Myocyte (in vitro differentiated cells): ENCODE data around the gene RAD51B. TPM values are rescaled to one million over a fixed set of nuclear protein-coding genes. Genes with fewer than 3 reads are reported as not detected.
"Not testable (repeated sequence)": the region's sequence is repeated elsewhere in the genome, so short reads cannot be mapped to it uniquely, and the experiment has no call there.

Source experiments
- DNase-seq: peaks from one replicate; pipeline ENCODE4 v3.0.0-alpha.2; 2012; ENCODE audit warnings: low read depth
- total RNA-seq: library from RNA; depleted of rRNA; stranded (reverse); fragments of >200 nt; gene quantifications from 2 replicates; pipeline ENCODE4 v1.2.3, GENCODE V29; 2014

The RAD51B gene
- total RNA-seq, 1 donor from 2014 or later, result 70.0 TPM

DNA sequence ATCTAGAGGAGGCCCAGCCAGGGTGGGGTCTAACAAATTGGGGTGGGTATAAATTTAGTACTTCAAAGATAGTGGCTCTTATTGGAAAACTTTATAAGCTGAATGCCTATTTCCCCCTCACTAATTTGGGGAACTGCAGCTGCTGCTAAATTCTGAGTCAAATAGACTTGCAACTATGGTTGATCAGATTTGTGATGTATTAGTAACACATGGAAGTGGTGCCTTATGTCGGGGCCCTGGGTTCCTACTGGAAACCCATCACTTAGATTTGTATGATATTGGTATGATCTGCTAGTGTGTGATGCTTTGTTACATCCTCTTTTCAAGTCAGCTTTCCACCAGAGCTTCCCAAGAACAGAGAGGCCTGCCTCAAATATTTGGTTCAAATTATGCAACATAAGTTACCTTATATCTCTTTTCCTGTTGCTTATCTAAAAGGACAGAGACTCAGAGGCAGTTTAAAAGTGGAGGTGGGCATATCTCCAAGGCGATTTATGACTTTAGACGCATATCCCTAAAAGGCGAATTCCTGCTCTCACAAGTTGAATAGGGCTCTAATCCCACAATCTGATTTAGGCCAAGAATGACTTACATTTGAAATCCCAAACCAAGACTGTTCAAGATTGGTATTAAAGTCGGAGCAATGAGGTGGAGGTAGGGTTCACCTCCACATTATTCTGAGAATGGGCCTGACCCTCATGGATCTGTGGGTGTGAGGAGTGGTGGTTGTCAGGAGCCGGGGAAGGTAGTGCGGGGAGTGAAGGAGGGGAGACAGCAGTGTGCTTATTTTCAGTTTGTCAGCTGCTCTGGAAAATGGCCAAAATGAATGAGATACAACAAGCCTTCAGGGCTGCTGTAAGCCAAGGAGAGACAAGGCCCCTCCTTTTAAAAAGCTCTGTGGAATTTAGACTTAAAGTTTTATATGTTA, 425.8 kb downstream of the RAD51B start:
- peak; percentile 96 for DNase-seq

DNA sequence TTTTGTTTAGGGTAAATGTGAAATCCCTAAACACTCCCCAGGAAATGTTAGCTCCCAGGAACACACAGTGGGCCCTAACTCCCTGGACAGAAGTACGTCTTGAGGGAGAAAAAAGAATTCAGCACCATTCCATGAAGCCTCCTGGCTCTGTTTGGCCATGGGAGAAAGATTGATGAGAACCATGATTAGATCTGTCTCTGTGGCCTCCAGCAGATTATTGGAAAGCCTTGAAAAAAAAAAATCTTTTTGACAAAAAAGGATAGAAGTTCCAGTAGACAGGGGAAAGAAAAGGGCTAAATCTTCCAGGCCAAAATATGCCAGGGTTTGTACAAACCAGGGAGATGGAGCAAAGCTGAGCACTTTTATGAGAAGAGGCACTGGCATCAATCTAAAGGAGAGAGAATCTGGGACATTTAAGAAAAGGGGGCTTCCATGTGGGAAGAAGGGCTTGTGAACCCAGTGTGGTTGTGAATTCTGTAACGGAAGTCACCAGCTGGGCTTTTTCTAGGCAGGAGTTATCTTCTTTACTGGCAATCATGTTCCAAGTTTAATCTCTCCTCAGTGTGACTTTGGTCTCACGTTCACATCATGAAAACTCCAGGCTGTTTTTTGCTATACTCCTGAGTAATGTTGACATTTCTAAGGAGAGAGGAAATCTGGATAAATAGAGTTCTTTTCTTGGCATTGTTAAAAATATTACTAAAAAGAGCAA, 426.7 kb downstream of the RAD51B start:
- peak; percentile 50 for DNase-seq

DNA sequence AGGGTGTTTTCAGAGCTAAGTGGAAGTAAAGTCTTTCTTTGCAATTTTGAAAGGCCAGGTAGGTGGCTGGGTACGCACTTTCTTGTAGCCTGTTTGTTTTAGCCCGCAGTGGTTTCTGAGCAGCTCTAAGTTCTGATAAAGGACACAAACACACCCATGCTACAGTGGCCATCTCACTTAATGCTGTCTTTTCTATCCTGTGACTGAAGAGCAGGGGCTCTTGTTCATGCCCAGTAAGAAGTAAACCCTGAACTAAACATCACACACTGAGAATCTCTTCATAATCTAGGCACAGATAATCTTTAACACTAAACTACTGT, 427.2 kb downstream of the RAD51B start:
- no peak for DNase-seq

DNA sequence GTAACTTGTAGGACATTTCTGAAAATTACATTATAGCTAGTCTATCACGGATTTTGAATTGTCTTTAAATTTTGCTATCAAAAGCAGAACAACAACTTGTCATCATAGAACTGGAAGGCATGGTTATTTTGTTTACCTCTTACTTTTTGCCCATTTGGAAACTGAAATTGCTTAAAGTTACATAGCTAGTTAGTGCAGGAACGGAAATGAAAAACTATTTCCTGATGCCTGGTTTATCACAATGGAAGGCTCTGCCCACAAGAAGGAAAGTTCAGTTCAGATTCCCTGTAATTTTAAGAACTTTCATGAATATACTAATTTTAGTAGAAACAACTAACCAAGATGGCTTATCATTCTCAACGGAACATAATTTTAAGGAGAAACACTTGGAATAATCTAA, 427.7 kb downstream of the RAD51B start:
- DNase-seq, result no peak

DNA sequence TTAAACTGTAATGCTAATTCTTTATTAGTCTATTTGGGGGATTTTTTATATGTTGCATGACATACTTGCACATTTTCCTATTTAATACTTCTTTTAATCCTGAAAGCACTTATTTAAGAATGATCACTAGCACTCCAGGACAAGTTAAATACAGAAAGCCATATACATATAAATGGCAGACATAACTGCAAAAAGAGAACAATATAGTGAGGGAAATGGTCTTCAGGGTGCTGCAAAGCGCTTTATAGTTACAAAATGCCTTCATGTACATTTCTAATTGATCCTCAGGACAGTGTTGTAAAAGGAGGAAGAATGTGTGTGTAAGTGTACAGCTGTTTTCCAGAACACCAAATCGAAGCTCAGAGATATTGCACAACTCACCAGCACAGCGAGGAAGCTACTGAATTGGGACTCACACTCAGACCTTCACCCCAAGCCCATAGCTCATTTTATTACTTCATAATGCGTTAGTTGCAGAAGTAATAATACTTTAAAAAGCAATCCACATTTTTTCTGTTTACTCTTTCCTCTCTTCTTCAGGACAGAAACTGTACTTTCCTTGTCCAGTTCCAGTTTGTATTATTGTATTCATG, 428.2 kb downstream of the RAD51B start:
- DNase-seq, result no peak

DNA sequence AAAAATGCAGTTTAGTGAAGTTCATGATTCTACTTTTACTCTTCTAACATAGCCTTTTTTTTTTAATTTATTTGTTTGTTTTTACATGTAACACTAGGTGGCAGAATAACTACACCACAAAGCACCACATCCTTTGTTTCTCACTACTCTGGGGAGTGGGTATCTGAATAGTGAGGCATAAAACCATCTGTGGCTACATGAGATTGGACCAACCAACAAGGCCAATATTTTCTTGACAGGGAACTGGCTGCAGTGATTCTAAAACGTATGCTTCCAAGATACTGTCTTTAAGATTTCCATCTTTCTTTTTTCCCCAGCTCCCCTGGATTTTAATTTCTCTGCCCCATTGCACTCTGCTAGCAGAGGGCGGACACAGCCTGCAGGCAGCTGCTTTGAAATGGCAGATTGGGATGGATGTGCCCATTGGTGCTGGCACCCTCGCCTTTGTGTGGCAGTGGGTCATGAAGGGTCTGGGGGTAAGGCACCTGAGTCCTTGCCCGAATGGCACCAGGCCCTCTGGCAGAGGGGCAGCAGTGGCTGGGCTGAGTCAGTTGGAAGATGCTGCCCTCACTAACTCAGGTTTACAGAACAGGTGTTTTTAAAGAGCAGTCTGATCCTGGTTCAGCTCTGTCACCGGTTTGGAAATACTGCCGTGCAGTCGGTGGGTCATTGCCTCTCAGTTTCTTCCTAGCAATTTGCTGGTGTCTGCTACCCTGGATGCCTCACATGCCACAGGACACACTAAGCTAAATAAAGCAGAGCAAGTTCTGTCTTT, 429.1 kb downstream of the RAD51B start:
- DNase-seq, result peak; percentile 88

DNA sequence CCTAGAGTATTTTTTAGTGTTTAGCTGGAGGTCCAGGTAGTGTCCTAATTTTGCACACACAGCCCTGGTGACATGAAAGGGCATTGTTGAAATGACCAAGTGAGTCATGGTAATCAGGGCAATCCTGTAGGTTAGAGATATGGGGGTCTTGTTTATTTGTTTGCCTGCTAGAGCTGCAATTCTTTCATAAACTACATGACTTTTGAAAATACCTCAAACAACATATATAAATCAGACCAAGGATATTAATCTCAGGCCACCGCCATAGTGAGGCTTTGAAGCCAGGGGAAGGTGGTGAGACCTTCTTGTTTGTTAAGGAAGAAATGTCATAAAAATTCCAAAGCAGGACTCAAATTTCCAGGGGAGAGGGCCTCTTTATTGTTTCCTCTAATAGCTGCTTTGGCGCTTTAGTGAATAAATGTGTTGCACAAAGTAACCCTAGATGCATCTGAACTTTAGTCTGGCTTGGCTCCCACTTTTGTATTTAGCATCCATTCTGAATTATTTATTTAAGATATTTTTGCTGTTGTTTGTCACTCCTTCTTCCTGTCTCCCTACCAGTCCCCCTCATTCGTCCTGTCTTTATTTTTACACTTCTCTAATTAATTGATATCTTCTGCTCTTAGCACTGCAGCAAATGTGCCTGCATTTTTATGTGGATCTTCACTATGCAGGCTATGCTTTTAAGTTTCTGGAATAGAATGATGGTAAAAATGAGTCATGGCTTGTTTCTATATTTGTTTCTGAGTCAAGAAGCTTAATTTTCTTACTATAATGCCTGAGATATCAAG, 430.3 kb downstream of the RAD51B start:
- peak; percentile 60 for DNase-seq

DNA sequence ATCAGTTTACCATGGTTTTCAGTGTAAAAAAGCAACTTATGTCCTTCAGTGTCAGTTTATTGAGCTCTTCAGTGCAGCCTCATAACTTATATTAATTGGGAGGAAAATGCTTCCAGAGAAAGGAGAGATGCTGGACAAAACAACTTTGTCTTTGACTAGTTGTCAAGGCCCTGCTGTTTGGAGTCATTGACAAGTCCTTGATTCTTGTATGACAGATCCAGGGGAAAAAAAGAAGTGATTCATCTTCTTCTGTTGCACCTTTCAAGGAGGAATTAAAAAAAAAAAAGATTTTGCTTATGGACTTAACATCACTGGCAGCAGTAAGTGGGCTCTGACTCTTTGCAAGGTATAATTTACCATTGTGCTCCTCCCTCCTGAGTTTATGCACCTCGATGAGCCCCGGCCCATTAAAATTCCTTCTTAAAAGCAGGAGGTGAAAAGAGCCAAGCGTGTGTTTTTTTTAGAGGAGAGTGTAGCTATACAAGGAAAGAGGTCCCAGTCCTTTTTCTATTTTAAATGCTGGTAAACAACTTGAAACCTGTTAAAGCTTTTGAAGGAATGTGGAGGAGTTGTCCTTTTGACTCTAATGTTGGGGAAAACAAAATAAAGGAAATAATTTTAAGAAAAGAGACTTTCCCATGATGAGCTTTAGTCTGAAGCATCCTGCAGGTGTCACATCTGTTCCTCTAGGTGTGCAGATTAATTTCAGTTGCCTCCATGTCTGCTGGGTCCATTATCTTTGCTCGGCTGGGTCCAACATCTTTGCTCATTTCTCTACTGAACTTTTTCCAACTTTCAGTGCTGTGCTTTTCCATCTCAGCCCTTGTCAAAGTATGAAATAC, 431.6 kb downstream of the RAD51B start:
- no peak for DNase-seq

DNA sequence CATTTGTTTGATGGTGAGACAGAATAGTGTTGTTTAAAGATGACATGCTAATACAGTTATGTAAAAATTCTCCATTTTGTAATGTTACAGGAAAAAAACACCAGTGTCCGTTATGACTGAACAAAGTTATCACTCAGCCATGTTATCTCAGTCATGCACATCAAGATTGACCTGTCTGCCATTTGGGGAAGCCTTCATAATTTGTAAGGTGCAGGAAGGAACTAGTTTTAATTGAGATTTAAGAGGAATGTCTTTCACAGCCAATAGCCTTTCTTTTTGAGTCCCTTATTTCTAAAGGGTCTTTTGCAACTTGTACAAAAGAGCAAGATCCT, 432.2 kb downstream of the RAD51B start:
- no peak for DNase-seq

DNA sequence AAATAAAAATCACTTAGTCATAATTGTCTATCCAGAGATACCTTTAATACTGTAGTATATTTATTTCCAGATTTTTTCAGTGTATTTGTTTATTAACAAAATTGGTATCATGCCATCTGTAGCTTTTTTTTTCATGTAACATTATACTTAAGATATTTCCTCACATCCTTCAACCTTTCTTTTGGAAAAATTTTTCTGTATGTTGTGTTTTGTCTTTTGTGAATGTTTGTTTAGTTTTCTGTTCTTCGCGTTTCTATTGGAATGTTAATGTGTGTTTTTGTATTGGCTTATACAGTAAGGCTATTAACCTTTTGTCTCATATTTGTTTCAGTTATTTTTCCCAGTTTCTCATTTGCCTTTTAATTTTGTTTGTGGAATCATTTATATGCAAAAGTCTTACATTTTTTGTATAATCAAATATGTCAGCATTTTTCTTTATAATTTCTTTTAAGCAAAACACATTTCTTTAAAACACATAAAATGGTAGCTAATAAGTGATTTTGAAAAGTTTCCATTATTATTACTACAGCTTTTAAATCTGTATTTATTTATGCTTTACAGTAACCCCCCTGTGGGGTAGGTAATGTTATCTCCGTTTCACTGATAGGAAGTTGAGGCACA, 433.7 kb downstream of the RAD51B start:
- no peak for DNase-seq

DNA sequence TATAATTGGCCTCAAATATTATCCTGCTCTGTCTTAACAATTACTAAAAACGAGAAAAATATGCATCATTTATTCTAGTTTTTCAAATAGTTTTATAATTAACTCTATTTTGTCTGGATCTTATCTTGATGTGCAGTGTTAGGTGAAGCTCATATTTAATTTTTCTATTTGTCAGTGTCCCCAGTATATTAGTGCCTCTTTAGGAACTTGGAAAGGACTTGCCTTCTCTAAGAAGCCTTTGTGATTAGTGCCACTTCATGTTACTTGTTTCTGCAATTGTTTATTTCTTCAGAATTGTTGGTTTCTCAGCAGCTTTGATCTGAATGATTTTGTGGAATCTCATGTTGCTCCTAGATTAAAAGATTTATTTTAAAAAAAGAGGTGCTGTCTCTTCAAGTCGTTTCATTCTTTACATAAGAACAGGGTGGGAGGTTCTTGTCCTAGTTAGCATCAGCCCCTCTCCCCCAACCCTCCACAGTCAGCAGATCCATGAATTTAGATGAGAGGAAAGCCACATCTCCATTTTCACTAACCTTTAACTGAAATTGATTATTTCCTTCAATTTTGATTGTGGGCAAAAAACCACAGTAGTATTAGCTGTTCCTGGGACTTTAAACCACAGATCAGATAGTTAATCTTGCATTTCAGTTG, 434.4 kb downstream of the RAD51B start:
- no peak for DNase-seq

DNA sequence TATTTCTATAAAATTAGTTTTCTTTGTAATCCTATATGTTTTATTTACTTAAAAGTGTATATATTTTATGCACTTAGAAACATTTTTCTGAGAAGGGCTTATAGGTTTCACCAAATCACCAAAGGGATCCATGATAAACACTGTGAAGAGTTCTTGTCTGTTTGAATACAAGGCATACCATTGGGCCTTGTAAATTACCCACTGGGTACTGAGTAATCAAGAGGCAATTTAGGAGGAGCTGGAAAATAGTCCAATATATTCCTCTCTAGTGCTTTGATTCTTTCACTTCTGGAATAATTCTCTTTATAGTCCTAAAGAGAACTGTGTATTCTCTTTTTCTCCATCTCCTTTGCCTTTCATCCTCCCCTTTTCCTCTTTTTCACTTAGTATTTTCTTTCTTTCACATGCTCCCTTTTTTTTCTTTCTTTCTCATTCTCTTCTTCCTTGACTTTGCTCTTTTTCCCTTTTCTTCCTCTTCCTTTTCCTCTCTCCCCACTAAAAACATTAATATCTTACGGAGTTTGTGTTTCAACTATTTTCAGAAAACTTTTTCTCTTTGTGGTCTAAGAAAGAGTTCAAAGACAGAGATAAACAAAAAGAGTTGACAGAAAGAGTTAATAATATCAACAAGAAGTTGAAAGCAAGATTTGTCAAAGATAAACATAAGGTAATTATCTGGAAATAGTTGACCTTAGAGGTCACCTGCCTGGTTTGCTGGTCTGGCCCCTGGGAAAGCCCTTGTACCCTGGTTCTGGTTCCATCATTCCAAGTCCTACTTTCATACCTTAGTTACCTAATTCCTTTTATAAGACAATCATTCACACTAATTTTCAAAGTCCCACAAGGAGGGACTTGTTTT, 435.3 kb downstream of the RAD51B start:
- peak; percentile 44 for DNase-seq

DNA sequence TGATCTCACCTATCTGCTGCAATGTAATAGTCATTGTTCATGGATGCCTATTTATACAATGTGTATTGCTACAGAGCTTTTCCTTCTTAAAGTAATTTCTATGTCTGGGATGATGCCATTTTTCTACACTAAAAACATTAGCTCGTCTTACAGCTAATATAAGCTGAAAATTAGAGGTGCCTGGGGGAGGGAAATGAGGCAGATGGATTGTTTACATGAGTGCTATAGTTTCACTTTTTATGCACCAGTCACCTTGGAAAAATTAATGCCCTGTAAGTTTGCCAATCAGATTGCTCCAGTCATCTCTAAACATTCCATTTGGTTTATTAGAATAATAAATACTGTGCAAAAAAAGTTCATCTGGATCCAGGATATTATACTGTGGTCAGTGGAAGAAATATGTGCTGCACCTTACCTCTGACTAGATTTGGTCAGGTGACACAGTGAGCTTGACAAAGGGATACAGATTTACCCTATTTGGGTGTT, 436.2 kb downstream of the RAD51B start:
- DNase-seq, result no peak

DNA sequence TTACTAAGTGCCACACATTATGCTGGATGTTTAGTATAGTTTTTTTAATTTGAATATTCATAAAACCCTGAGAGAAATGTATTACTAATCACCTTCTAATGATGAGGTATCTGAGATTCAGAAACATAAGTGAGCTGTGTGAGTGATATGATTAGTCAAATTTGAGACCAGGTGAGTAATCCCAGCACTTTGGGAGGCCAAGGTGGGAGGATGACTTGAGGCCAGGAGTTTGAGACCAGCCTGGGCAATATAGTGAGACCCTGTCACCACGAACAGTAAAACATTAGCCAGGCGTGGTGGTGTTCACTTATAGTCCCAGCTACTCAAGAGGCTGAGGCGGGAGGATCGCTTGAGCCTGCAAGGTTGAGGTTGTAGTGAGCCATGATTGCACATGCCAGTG, 438.4 kb downstream of the RAD51B start:
- no peak for DNase-seq

DNA sequence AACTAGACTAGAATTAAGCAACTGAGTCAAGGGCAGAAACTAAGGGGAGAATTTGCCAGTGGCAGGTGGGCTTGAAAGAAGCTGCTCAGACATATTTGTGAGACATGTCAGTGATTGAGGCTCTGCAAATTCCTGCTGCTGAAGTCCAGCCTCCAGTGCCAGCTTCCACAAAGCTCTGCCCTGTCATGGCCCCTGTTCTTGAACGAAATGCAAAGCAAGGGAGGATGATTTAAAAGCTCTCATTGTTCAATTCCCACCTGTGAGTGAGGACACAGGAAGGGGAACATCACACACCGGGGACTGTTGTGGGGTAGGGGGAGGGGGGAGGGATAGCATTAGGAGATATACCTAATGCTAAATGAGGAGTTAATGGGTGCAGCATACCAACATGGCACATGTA, 439.4 kb downstream of the RAD51B start:
- not testable (repeated sequence) for DNase-seq

DNA sequence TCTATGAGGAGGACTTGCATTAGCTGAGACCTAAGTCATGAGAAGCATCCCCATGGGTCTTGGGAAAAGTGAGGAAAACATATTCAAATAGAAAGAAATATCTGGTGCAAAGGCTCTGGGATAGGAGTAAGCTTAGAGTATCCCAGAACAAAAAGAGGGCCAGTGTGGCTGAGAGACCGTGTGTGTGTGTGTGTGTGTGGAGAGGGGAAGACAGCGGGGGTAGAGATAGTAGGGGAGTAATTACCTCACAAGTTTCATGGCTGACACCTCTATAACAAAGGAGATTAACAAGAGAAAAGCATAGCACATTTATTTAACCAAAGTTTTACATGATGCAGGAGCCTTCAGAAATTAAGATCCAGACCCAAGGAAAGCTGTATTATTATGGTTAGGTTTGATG, 440.5 kb downstream of the RAD51B start:
- no peak for DNase-seq

DNA sequence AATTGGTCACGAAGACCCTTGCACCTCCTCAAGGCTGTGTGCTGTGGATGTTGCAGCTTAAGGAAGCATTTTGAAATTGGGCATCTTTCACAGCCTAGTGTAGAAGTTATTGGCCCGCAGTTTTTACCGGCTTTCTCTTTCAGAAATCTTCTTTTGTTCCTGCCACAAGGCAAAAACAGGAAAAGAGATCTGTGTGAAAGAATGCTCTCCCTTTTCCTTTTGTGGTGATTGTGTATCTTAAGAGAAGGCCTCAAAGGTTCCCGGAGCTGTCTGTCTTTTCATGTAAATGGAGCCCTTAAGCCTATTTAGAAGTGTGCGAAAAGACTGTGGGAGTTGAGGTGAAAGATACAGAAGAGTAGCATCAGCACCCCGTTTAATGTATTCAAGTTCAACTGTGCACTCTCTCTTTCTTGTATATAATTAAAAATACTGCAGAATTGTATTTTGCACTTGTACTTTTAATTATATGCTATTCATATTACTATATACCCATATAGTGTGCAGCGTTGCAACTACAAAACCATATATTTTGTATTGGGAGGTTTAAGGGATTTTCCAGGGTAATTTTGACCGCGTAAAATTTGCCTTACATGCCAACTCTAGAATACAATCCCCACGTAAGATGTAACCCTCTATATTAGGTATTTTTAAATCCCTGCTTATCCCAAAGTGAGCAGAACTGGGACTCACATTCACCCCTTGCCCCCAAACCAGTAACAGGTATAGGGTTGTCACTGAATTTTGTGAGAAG, 441.7 kb downstream of the RAD51B start:
- DNase-seq, result no peak
